HCT116 (cell line): Measurements from ENCODE around the gene THSD4. TPM values are rescaled to one million over a fixed set of nuclear protein-coding genes. Genes with fewer than 3 reads are reported as not detected.
A peak's percentile ranks its signal among the peaks of the same experiment; 100 is the strongest.

Experiments
- ATAC-seq: fragments of 200-7000 bp; cut with Tn5 transposase; 2 replicates; pipeline ENCODE4 v1.9.1; 2020; ENCODE audit warnings: mild to moderate bottlenecking, moderate library complexity
- BruUV-seq: library from RNA; stranded (reverse); fragments of 400-500 nt; replicated peaks from 2 replicates; lab custom pipeline; 2021; lab: Mats Ljungman, UMichigan
- CTCF ChIA-PET: fragments of 300-600 bp; sonication (Branson Sonifier 250); formaldehyde crosslinking; loops from one replicate; lab custom pipeline; 2021; ENCODE audit warnings: antibody characterized with exemption; lab: Charles Lee
- POLR2A ChIA-PET: fragments of 300-600, 350-600 bp; sonication (Branson Sonifier 250); formaldehyde crosslinking; loops from one replicate; lab custom pipeline; 2021; ENCODE audit warnings: antibody characterized with exemption; lab: Charles Lee
- RAD21 ChIA-PET, 2 experiments: fragments of 300-600 bp; sonication (Branson Sonifier 250); formaldehyde crosslinking; loops; one replicate each; lab custom pipeline; 2023; ENCODE audit warnings: low total read pairs in 2 of 2; ENCODE audit not compliant: uncharacterized antibody in 2 of 2, unreplicated experiment in 2 of 2, low non-redundant PET in 1 of 2; lab: Charles Lee
- DNase-seq: peaks from one replicate; pipeline ENCODE4 v3.0.0-alpha.2; 2010; ENCODE audit warnings: low read depth, low spot score
- H2AFZ ChIP-seq: fragments of 200-600 bp; shearing (Covaris generic), sonication (generic); 2 replicates; pipeline ENCODE4 v1.6.1; 2017; ENCODE audit warnings: low read depth, mixed run types, mixed read lengths, antibody characterized with exemption, low read length; ENCODE audit not compliant: poor library complexity, severe bottlenecking
- H3K27ac ChIP-seq: 2 replicates; pipeline ENCODE4 v1.5.1; 2012; ENCODE audit warnings: low read depth, low read length
- H3K27me3 ChIP-seq: fragments of 200-600 bp; sonication (generic); 2 replicates; pipeline ENCODE4 v1.6.1; 2016; ENCODE audit warnings: mixed run types, low read length, mixed read lengths; ENCODE audit not compliant: insufficient read depth
- H3K36me3 ChIP-seq, 2 experiments: fragments of 200-500 bp in 1 of 2; fragments of 200-600 bp in 1 of 2; sonication (Bioruptor generic) in 1 of 2; sonication (generic) in 1 of 2; 2 replicates each; pipeline versions ENCODE4 v1.5.1 to v1.6.1; 2014 to 2016; ENCODE audit warnings: low read length in 2 of 2, inconsistent platforms in 1 of 2, mixed read lengths in 1 of 2, mixed run types in 1 of 2; ENCODE audit not compliant: insufficient read depth in 2 of 2, control insufficient read depth in 1 of 2
- H3K4me1 ChIP-seq, 2 experiments: fragments of 200-600 bp in 1 of 2; sonication (generic) in 1 of 2; 2 replicates each; pipeline versions ENCODE4 v1.5.1 to v1.6.1; 2012 to 2017; ENCODE audit warnings: low read length in 2 of 2, inconsistent platforms in 1 of 2, mild to moderate bottlenecking in 1 of 2, mixed read lengths in 1 of 2, mixed run types in 1 of 2, moderate library complexity in 1 of 2; ENCODE audit not compliant: insufficient read depth in 2 of 2, control insufficient read depth in 1 of 2
- H3K4me2 ChIP-seq: fragments of 200-600 bp; sonication (generic); 2 replicates; pipeline ENCODE4 v1.6.1; 2017; ENCODE audit warnings: mixed run types, low read length, mixed read lengths
- H3K4me3 ChIP-seq, 2 experiments: fragments of 200-600 bp in 1 of 2; sonication (generic) in 1 of 2; replicated peaks in 1 of 2; 2 replicates each; pipeline ENCODE4 v1.5.1; 2011 to 2016; ENCODE audit warnings: low read length in 2 of 2, control low read depth in 1 of 2, low read depth in 1 of 2, mild to moderate bottlenecking in 1 of 2, mixed read lengths in 1 of 2, mixed run types in 1 of 2
- H3K79me2 ChIP-seq: fragments of 200-600 bp; sonication (generic); 2 replicates; pipeline ENCODE4 v1.6.1; 2017; ENCODE audit warnings: mild to moderate bottlenecking, mixed run types, low read length, moderate library complexity, mixed read lengths; ENCODE audit not compliant: insufficient read depth
- H3K9ac ChIP-seq: fragments of 200-600 bp; sonication (generic); 2 replicates; pipeline ENCODE4 v1.6.1; 2016; ENCODE audit warnings: low read length, mixed read lengths
- H3K9me2 ChIP-seq: fragments of 200-600 bp; sonication (generic), shearing (Covaris generic); 2 replicates; pipeline ENCODE4 v1.6.1; 2017; ENCODE audit warnings: mixed run types, mild to moderate bottlenecking, moderate library complexity; ENCODE audit not compliant: insufficient read depth
- H3K9me3 ChIP-seq, 2 experiments: fragments of 200-500 bp in 1 of 2; fragments of 200-600 bp in 1 of 2; sonication (Bioruptor generic) in 1 of 2; sonication (generic) in 1 of 2; 2 replicates each; pipeline ENCODE4 v1.6.1; 2014 to 2017; ENCODE audit warnings: low read length in 2 of 2, mixed read lengths in 2 of 2, inconsistent platforms in 1 of 2, low read depth in 1 of 2, mild to moderate bottlenecking in 1 of 2, mixed run types in 1 of 2, moderate library complexity in 1 of 2; ENCODE audit not compliant: control insufficient read depth in 1 of 2, insufficient read depth in 1 of 2
- H4K20me1 ChIP-seq: fragments of 200-600 bp; sonication (generic), shearing (Covaris generic); 2 replicates; pipeline ENCODE4 v1.6.1; 2017; ENCODE audit warnings: mixed run types, mild to moderate bottlenecking, moderate library complexity; ENCODE audit not compliant: insufficient read depth
- ATF3 ChIP-seq: IDR thresholded peaks from 2 replicates; pipeline ENCODE4 v1.6.1; 2012
- CBX3 ChIP-seq: IDR thresholded peaks from 2 replicates; pipeline ENCODE4 v1.6.1; 2012; ENCODE audit warnings: low read depth
- CEBPB ChIP-seq: IDR thresholded peaks from 2 replicates; pipeline ENCODE4 v1.6.1; 2012; ENCODE audit warnings: low read depth
- CTCF ChIP-seq, 3 experiments: fragments of 200-600 bp in 1 of 3; sonication (generic) in 1 of 3; IDR thresholded peaks in 2 of 3; conservative IDR thresholded peaks in 1 of 3; 2 replicates each; pipeline ENCODE4 v1.5.1; 2012 to 2017; ENCODE audit warnings: low read depth in 2 of 3, low read length in 2 of 3, antibody characterized with exemption in 1 of 3, borderline replicate concordance in 1 of 3, control low read depth in 1 of 3, mild to moderate bottlenecking in 1 of 3, mixed read lengths in 1 of 3, mixed run types in 1 of 3, moderate library complexity in 1 of 3; ENCODE audit not compliant: insufficient read depth in 1 of 3
- EGR1 ChIP-seq: IDR thresholded peaks from 2 replicates; pipeline ENCODE4 v1.6.1; 2012; ENCODE audit warnings: low read depth
- FOSL1 ChIP-seq: IDR thresholded peaks from 2 replicates; pipeline ENCODE4 v1.6.1; 2012; ENCODE audit warnings: low read depth
- JUND ChIP-seq: IDR thresholded peaks from 2 replicates; pipeline ENCODE4 v1.6.1; 2012
- MAX ChIP-seq: IDR thresholded peaks from 2 replicates; pipeline ENCODE4 v1.6.1; 2012
- POLR2A ChIP-seq: IDR thresholded peaks from 2 replicates; pipeline ENCODE4 v1.7.0; 2011; ENCODE audit warnings: borderline replicate concordance; ENCODE audit not compliant: insufficient read depth, insufficient read length; ENCODE audit errors: extremely low read depth
- POLR2AphosphoS5 ChIP-seq: IDR thresholded peaks from 2 replicates; pipeline ENCODE4 v1.6.1; 2011; ENCODE audit warnings: mild to moderate bottlenecking, low read depth, low read length, moderate library complexity
- SIN3A ChIP-seq: IDR thresholded peaks from 2 replicates; pipeline ENCODE4 v1.6.1; 2012; ENCODE audit warnings: low read depth
- SP1 ChIP-seq: IDR thresholded peaks from 2 replicates; pipeline ENCODE4 v1.6.1; 2012; ENCODE audit warnings: low read depth
- SRF ChIP-seq: IDR thresholded peaks from 2 replicates; pipeline ENCODE4 v1.6.1; 2012; ENCODE audit warnings: low read depth
- TCF7L2 ChIP-seq: IDR thresholded peaks from 2 replicates; pipeline ENCODE4 v1.7.0; 2011; ENCODE audit warnings: borderline replicate concordance, inconsistent platforms; ENCODE audit not compliant: insufficient read depth, insufficient read length; ENCODE audit errors: extremely low read depth
- YY1 ChIP-seq: IDR thresholded peaks from 2 replicates; pipeline ENCODE4 v1.6.1; 2011; ENCODE audit warnings: low read length, low read depth, moderate library complexity, mild to moderate bottlenecking; ENCODE audit not compliant: insufficient replicate concordance; ENCODE audit errors: extremely low read depth
- ZNF274 ChIP-seq: fragments of 200-500 bp; sonication (Bioruptor generic); IDR thresholded peaks from 2 replicates; pipeline ENCODE4 v1.6.1; 2014; ENCODE audit warnings: mild to moderate bottlenecking, low read depth, low read length, inconsistent platforms
- intact Hi-C: fragments of 100-400 bp; cut with micrococcal nuclease; formaldehyde crosslinking; loops from 2 replicates; pipeline ENCODE4 v1.10.0; 2022
- total RNA-seq: library from RNA; stranded (reverse); gene quantifications from one replicate; pipeline ENCODE4 v1.2.1, GENCODE V29; 2021; ENCODE audit not compliant: unreplicated experiment

THSD4 gene
- total RNA-seq, 1 experiment from 2014 or later: 30.5 TPM

GRCh38 chr15:71252044-71252739, 136.9 kb downstream of the THSD4 start:
- Histone ChIP-seq H3K4me1 (peaks cover 27 to 28% of the 10 kb centered on the region in 2 experiments), H2AFZ (no peak overlapping the region), H3K79me2 (no peaks in the 10 kb centered on the region), H3K4me3 (no peak overlapping the region), H3K27me3 (no peaks in the 10 kb centered on the region), H3K27ac (peak overlapping the region; percentile 71), H3K9ac (peak overlapping the region; percentile 19), H3K36me3 (no peaks in the 10 kb centered on the region), H3K9me3 (no peaks in the 10 kb centered on the region), H3K9me2 (no peaks in the 10 kb centered on the region)
- peak; percentile 86 for ATAC-seq
- intact Hi-C loops: no loop called here
- RAD21 ChIA-PET: no interaction called here
- CTCF ChIA-PET: interaction anchor here (0.8 to 1.2 kb wide), 2 partner anchors 15 to 188 kb away, joined by 3 read pairs; no protein-coding TSS in a partner anchor
- DNase-seq: peak; percentile 83
- no TSS peak for BruUV-seq
- POLR2A ChIA-PET: interaction anchor here (0.8 to 1.3 kb wide), 4 partner anchors 15 to 45 kb away, joined by 3 to 5 read pairs (median 3); no protein-coding TSS in a partner anchor
- TF ChIP-seq POLR2A (peak; percentile 43), EGR1 (no peak), CTCF (IDR thresholded peaks at IDR 0.05 in 2 of 3, conservative IDR thresholded peaks at IDR 0.05 in 1 of 3; ENCODE audit: borderline replicate concordance in 1 of 3, insufficient read depth in 1 of 3, low read depth in 2 of 3, low read length in 2 of 3) (peak in 1 of 3 experiments; percentile 16; a peak in 1 of 6 replicates), YY1 (no peak), MAX (peak; percentile 38), ZNF274 (no peak), JUND (peak; percentile 88), POLR2AphosphoS5 (peak; percentile 61), ATF3 (no peak), SP1 (peak; percentile 76), TCF7L2 (peak; percentile 36), CBX3 (peak; percentile 31; the same call in 1 of the 2 replicates), FOSL1 (peak; percentile 79), CEBPB (peak; percentile 43; the same call in 1 of the 2 replicates), SIN3A (0 out of 2 replicates have a peak, but pooled peaks have one; percentile 30), SRF (0 out of 2 replicates have a peak, but pooled peaks have one; percentile 28)
- TF ChIP-seq, all 23 proteins: peak for 12
- Histone ChIP-seq H4K20me1 (no peaks in the 10 kb centered on the region), H3K4me2 (peak overlapping the region; percentile 58)
